SK-N-SH treated with all-trans-retinoic acid at 6 μM for 48 hours (cell line): ENCODE data around the gene RPAP3.

Experiments
- ATAC-seq: fragments of 200-7000 bp; cut with Tn5 transposase; 3 replicates; pipeline ENCODE4 v1.9.1; 2020; ENCODE audit warnings: mild to moderate bottlenecking, moderate library complexity
- ARNTL ChIP-seq: fragments of 450-650 bp; formaldehyde crosslinking; IDR thresholded peaks from 2 replicates; pipeline ENCODE4 v1.5.0; 2020; ENCODE audit warnings: low read depth, mild to moderate bottlenecking, moderate library complexity, borderline replicate concordance
- BACH2 ChIP-seq: fragments of 250-450 bp; sonication (Bioruptor Pico); IDR thresholded peaks from 2 replicates; pipeline ENCODE4 v1.9.0; 2021; ENCODE audit warnings: mild to moderate bottlenecking, borderline replicate concordance
- CREB5 ChIP-seq: fragments of 250-450 bp; sonication (Bioruptor Pico); IDR thresholded peaks from 2 replicates; pipeline ENCODE4 v1.5.1; 2020; ENCODE audit warnings: low read depth, mild to moderate bottlenecking, moderate library complexity
- CSDC2 ChIP-seq: fragments of 250-450 bp; sonication (Bioruptor Pico); IDR thresholded peaks from 2 replicates; pipeline ENCODE4 v1.5.0; 2020; ENCODE audit warnings: mild to moderate bottlenecking, moderate library complexity
- CSRNP3 ChIP-seq: fragments of 250-450 bp; sonication (Bioruptor Pico); IDR thresholded peaks from 2 replicates; pipeline ENCODE4 v1.5.1; 2021; ENCODE audit warnings: mild to moderate bottlenecking, moderate library complexity
- ESRRG ChIP-seq: fragments of 250-450 bp; sonication (Bioruptor Pico); IDR thresholded peaks from 2 replicates; pipeline ENCODE4 v1.6.1; 2021; ENCODE audit warnings: mild to moderate bottlenecking
- GLIS3 ChIP-seq: fragments of 250-450 bp; sonication (Bioruptor Pico); IDR thresholded peaks from 2 replicates; pipeline ENCODE4 v1.5.0; 2020; ENCODE audit warnings: mild to moderate bottlenecking, moderate library complexity
- ISL1 ChIP-seq: fragments of 250-450 bp; sonication (Bioruptor Pico); IDR thresholded peaks from 2 replicates; pipeline ENCODE4 v2.1.2; 2022; ENCODE audit warnings: mild to moderate bottlenecking, moderate library complexity
- PATZ1 ChIP-seq: fragments of 250-450 bp; sonication (Bioruptor Pico); IDR thresholded peaks from 2 replicates; pipeline ENCODE4 v1.8.0; 2020; ENCODE audit warnings: mild to moderate bottlenecking, moderate library complexity, borderline replicate concordance
- POU6F1 ChIP-seq: fragments of 250-450 bp; sonication (Bioruptor Pico); IDR thresholded peaks from 2 replicates; pipeline ENCODE4 v1.8.0; 2021; ENCODE audit warnings: low read depth, mild to moderate bottlenecking, moderate library complexity, borderline replicate concordance
- PPARA ChIP-seq: fragments of 250-450 bp; sonication (Bioruptor Pico); IDR thresholded peaks from 2 replicates; pipeline ENCODE4 v1.5.0; 2020; ENCODE audit warnings: mild to moderate bottlenecking, borderline replicate concordance
- RARB ChIP-seq: fragments of 250-450 bp; sonication (Bioruptor Pico); IDR thresholded peaks from 2 replicates; pipeline ENCODE4 v1.8.0; 2021; ENCODE audit warnings: mild to moderate bottlenecking, moderate library complexity
- SNAI2 ChIP-seq: fragments of 250-450 bp; sonication (Bioruptor Pico); IDR thresholded peaks from 2 replicates; pipeline ENCODE4 v1.5.0; 2020; ENCODE audit warnings: mild to moderate bottlenecking, moderate library complexity
- TCF4 ChIP-seq: fragments of 250-450 bp; sonication (Bioruptor Pico); IDR thresholded peaks from 2 replicates; pipeline ENCODE4 v1.8.0; 2021; ENCODE audit warnings: mild to moderate bottlenecking, moderate library complexity, borderline replicate concordance
- TOX ChIP-seq: fragments of 250-450 bp; sonication (Bioruptor Pico); IDR thresholded peaks from 2 replicates; pipeline ENCODE4 v1.8.0; 2021; ENCODE audit warnings: mild to moderate bottlenecking, moderate library complexity, borderline replicate concordance
- TSHZ2 ChIP-seq: fragments of 250-450 bp; sonication (Bioruptor Pico); IDR thresholded peaks from 2 replicates; pipeline ENCODE4 v1.5.0; 2020; ENCODE audit warnings: mild to moderate bottlenecking, moderate library complexity
- ZC3H10 ChIP-seq: fragments of 250-450 bp; sonication (Bioruptor Pico); IDR thresholded peaks from 2 replicates; pipeline ENCODE4 v1.5.1; 2021; ENCODE audit warnings: mild to moderate bottlenecking, moderate library complexity
- ZFP3 ChIP-seq: fragments of 250-450 bp; sonication (Bioruptor Pico); IDR thresholded peaks from 2 replicates; pipeline ENCODE4 v1.5.0; 2020; ENCODE audit warnings: mild to moderate bottlenecking, moderate library complexity
- ZFP30 ChIP-seq: fragments of 450-650 bp; formaldehyde crosslinking; IDR thresholded peaks from 2 replicates; pipeline ENCODE4 v1.5.0; 2022; ENCODE audit warnings: mild to moderate bottlenecking, moderate library complexity
- ZNF565 ChIP-seq: fragments of 450-650 bp; formaldehyde crosslinking; conservative IDR thresholded peaks from 2 replicates; pipeline ENCODE4 v1.5.0; 2020; ENCODE audit warnings: low read depth, mild to moderate bottlenecking, moderate library complexity
- ZNF70 ChIP-seq: fragments of 450-650 bp; formaldehyde crosslinking; IDR thresholded peaks from 2 replicates; pipeline ENCODE4 v1.5.0; 2020; ENCODE audit warnings: mild to moderate bottlenecking, moderate library complexity
- ZNF8 ChIP-seq: fragments of 450-650 bp; formaldehyde crosslinking; IDR thresholded peaks from 2 replicates; pipeline ENCODE4 v1.5.0; 2020; ENCODE audit warnings: mild to moderate bottlenecking, moderate library complexity

RPAP3 gene

GRCh38 chr12:47705566-47706425 is at the start of gene RPAP3:
TSS of gene RPAP3 (minus strand) at chr12:47706030. CDS start at chr12:47702840, 3,190 bp downstream.
- ATAC-seq = peak; percentile 98
- TF ChIP-seq POU6F1 (CRISPR knock-in tag) (no peak), PATZ1 (CRISPR knock-in tag) (no peak), CREB5 (CRISPR knock-in tag) (no peak), CSRNP3 (CRISPR knock-in tag) (no peak), TSHZ2 (CRISPR knock-in tag) (no peak), ZFP3 (no peak), TOX (CRISPR knock-in tag) (no peak), BACH2 (CRISPR knock-in tag) (no peak), ZFP30 (CRISPR knock-in tag) (no peak), CSDC2 (CRISPR knock-in tag) (no peak), ARNTL (CRISPR knock-in tag) (no peak), RARB (CRISPR knock-in tag) (no peak), ZNF70 (CRISPR knock-in tag) (no peak), ZNF565 (CRISPR knock-in tag) (no peak), SNAI2 (CRISPR knock-in tag) (no peak), GLIS3 (CRISPR knock-in tag) (no peak), ZC3H10 (no peak)

GRCh38 chr12:47754881-47755280 is 49.1 kb upstream of the RPAP3 start:
- no peak for ATAC-seq
- no peak for TF ChIP-seq ZNF8 (CRISPR knock-in tag)
- no peak for TF ChIP-seq POU6F1 (CRISPR knock-in tag)
- TF ChIP-seq TCF4 = no peak
- TF ChIP-seq GLIS3 (CRISPR knock-in tag) = no peak
- no peak for TF ChIP-seq ZFP3
- no peak for TF ChIP-seq PPARA (CRISPR knock-in tag)
- TF ChIP-seq RARB (CRISPR knock-in tag) = no peak
- TF ChIP-seq ESRRG (CRISPR knock-in tag) = no peak
- TF ChIP-seq ZC3H10 = no peak
- no peak for TF ChIP-seq CSRNP3 (CRISPR knock-in tag)
- TF ChIP-seq PATZ1 (CRISPR knock-in tag) = no peak
- no peak for TF ChIP-seq ISL1
- TF ChIP-seq ZNF565 (CRISPR knock-in tag) = no peak
- no peak for TF ChIP-seq SNAI2 (CRISPR knock-in tag)
